Prostate gland (tissue), 2 donors: ENCODE data around the gene PLPPR2. TPM values are rescaled to one million over a fixed set of nuclear protein-coding genes. Genes with fewer than 3 reads are reported as not detected.
"Not testable (repeated sequence)": the region's sequence is repeated elsewhere in the genome, so short reads cannot be mapped to it uniquely, and the experiment has no call there.

Experiments
- DNase-seq: peaks from one replicate; pipeline ENCODE4 v3.0.0-alpha.2; 2019; ENCODE audit warnings: low spot score
- H3K27ac ChIP-seq, 2 donors: fragments of 200-600 bp; sonication (generic); 2 replicates each; pipeline ENCODE4 v1.5.1; 2017 to 2019
- H3K27me3 ChIP-seq: fragments of 200-600 bp; sonication (generic); replicated peaks from 2 replicates; pipeline ENCODE4 v1.5.1; 2019; ENCODE audit not compliant: insufficient read depth
- H3K36me3 ChIP-seq, 2 donors: fragments of 200-600 bp; sonication (generic); 1 replicate in 1 of 2; 2 replicates in 1 of 2; pipeline versions ENCODE4 v1.5.1 to v1.8.1; 2017 to 2019
- H3K4me1 ChIP-seq: fragments of 200-600 bp; sonication (generic); replicated peaks from 2 replicates; pipeline ENCODE4 v1.5.1; 2019
- H3K4me3 ChIP-seq, 2 donors: fragments of 200-600 bp; sonication (generic); 2 replicates each; pipeline ENCODE4 v1.5.1; 2017 to 2019
- H3K9me3 ChIP-seq: fragments of 200-600 bp; sonication (generic); 2 replicates; pipeline ENCODE4 v1.5.1; 2017
- POLR2A ChIP-seq: fragments of 450-650 bp; IDR thresholded peaks from one replicate; pipeline ENCODE4 v1.6.1; 2016; ENCODE audit warnings: antibody characterized with exemption, mild to moderate bottlenecking
- POLR2AphosphoS5 ChIP-seq: sonication (generic); formaldehyde crosslinking; IDR thresholded peaks from one replicate; pipeline ENCODE4 v1.6.1; 2017; ENCODE audit warnings: antibody characterized with exemption
- WGBS: methylation state at CpG from one replicate; pipeline ENCODE4 v1.1.5; 2018; 5-methylcytosine and 5-hydroxymethylcytosine counted together
- intact Hi-C: fragments of 100-400 bp; cut with DNase I; formaldehyde crosslinking; loops from one replicate; pipeline ENCODE4 v1.14.2; 2022
- total RNA-seq, 2 donors: library from RNA; depleted of rRNA; stranded (reverse); fragments of >200 nt; gene quantifications; one replicate each; pipeline ENCODE4 v1.1.0, GENCODE V29; 2016
- TF ChIP-seq, protein P1 (sequence below), 4 experiments: fragments of 200-600 bp in 2 of 4; fragments of 450-650 bp in 2 of 4; sonication (generic) in 2 of 4; IDR thresholded peaks; 1 replicate in 3 of 4; 2 replicates in 1 of 4; pipeline ENCODE4 v1.5.1; 2016 to 2019; ENCODE audit warnings: antibody characterized with exemption in 4 of 4, mild to moderate bottlenecking in 2 of 4, moderate library complexity in 2 of 4

Gene PLPPR2
- total RNA-seq, 2 donors from 2014 or later: 33.9 to 86.1 TPM

DNA sequence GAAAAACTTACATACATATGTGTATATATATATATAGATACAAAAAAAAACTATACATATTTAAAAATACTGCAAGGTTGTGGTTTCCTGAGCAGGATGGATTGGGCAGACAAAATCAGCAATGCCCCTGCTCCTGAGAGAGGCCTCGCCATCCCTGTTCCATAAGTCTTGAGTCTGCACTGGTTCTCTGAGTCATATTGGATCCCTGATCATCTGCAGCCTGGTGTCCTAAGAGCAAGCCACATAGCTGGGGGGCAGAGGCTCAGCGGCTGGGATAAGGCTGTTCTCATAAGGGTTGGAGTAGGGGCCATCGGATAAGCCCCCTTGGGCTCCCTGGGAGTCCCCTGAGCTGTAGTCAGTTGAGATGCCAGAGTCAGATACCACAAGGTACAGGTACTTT lies 22.5 kb downstream of the PLPPR2 start:
- TF ChIP-seq, protein P1, sequence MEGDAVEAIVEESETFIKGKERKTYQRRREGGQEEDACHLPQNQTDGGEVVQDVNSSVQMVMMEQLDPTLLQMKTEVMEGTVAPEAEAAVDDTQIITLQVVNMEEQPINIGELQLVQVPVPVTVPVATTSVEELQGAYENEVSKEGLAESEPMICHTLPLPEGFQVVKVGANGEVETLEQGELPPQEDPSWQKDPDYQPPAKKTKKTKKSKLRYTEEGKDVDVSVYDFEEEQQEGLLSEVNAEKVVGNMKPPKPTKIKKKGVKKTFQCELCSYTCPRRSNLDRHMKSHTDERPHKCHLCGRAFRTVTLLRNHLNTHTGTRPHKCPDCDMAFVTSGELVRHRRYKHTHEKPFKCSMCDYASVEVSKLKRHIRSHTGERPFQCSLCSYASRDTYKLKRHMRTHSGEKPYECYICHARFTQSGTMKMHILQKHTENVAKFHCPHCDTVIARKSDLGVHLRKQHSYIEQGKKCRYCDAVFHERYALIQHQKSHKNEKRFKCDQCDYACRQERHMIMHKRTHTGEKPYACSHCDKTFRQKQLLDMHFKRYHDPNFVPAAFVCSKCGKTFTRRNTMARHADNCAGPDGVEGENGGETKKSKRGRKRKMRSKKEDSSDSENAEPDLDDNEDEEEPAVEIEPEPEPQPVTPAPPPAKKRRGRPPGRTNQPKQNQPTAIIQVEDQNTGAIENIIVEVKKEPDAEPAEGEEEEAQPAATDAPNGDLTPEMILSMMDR (IDR thresholded peaks at IDR 0.05): no peak
- TF ChIP-seq POLR2A (no peak), POLR2AphosphoS5 (no peak)
- peaks cover 15% of the 10 kb centered on the region for H3K4me1 ChIP-seq
- no peaks in the 10 kb centered on the region for H3K27me3 ChIP-seq
- H3K27ac ChIP-seq: peak overlapping the region; percentile 60 to 94
- intact Hi-C loops: loop anchor here (2.0 to 5.0 kb wide), 2 partner anchors 40 to 83 kb away; partner anchors contain the start of gene RAB3D
- H3K36me3 ChIP-seq: no peaks in the 10 kb centered on the region
- WGBS: 96% methylated on average over 3 of the region's 3 CpGs
- no peaks in the 10 kb centered on the region for H3K9me3 ChIP-seq
- no peak for DNase-seq
- H3K4me3 ChIP-seq: no peak overlapping the region

DNA sequence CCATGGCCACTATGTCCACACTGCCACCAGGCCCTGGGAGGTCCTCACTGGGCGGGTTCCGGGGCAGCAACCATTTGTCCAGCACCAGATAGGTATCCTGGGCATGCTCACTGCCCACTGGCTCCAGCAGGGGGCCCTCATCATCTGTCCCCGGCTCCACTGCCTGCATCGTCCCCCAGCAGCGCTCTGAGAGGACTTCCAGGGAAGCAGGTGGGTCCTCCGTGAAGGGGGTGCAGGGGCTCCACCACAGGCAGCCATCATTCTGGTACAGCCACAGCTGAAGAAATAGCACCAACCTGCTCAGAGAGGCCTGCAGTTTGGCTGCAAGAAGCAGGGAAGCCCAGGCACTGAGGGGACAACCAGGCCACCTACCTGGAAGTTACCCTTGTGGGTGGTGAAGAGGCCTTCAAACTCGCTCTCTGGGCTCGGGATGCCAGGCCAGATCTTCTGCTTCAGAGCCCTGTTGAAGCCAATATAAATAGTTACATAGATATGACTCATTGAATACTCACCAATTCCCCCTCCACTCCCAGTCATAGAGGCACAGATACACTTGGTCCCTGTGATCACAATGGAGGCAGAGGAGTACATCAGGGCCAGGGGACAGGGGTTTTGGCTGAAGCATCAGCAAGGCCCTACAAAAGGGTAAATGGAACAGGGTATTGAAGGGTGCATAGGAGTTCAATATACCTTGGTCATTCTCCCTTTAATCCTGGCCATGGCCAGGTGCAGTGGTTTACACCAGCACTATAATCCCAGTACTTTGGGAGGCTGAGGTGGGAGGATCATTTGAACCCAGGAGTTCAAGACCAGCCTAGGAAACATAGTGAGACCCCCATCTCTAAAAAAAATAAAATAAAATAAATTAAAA lies 23.3 kb downstream of the PLPPR2 start:
- Histone ChIP-seq H3K36me3 (no peaks in the 10 kb centered on the region), H3K4me1 (peaks cover 15% of the 10 kb centered on the region), H3K27me3 (no peaks in the 10 kb centered on the region), H3K27ac (peak overlapping the region; percentile 60 to 94), H3K9me3 (no peaks in the 10 kb centered on the region), H3K4me3 (no peak overlapping the region)
- TF ChIP-seq POLR2AphosphoS5 (peak; percentile 81), POLR2A (peak; percentile 30)
- TF ChIP-seq, protein P1 (IDR thresholded peaks at IDR 0.05): peak in 2 of 4 experiments; percentile 32 to 38
- DNase-seq: peak; percentile 57
- WGBS: 24% methylated on average over 4 of the region's 8 CpGs
- intact Hi-C loops: loop anchor here (5.0 kb wide), 1 partner anchor 41 kb away; the partner anchor contains the start of gene RAB3D

DNA sequence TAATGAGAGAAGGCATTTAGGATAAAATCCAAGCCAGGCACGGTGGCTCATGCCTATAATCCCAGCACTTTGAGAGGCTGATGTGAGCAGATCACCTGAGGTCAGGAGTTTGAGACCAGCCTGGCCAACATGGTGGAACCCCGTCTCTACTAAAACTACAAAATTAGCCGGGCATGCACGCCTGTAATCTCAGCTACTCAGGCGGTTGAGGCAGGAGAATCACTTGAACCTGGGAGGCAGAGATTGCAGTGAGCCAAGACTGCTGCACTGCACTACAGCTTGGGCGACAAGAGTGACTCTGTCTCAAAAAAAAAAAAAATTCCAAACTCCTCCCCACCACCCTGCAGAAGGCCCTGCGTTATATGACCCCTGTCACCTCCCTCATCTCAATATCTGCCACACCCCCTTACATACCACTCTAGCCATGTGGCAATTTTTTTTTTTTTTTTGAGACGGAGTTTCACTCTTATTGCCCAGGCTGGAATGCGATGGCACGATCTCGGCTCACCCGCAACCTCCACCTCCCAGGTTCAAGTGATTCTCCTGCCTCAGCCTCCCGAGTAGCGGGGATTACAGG lies 24.1 kb downstream of the PLPPR2 start:
- H3K27ac ChIP-seq: peak overlapping the region; percentile 60 to 94

DNA sequence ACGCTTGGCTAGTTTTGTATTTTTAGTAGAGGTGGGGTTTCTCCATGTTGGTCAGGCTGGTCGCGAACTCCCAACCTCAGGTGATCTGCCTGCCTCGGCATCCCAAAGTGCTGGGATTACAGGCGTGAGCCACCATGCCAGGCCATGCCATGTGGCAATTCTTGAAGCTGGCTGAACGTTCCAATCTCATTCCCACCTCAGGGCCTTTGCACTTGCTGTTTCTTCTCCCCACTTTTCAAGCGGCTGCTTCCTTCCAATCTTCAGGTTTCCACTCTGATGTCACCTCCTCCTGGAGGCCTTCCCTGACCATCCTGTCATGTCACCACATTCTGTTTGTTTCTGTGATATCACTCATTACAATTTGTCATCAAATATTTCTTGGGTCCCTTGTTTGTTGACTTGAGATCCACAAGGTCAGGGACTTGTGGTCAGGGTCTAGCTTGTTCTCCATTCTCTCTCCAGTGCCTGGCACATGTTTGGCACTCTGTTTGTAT lies 24.7 kb downstream of the PLPPR2 start:
- DNase-seq: no peak
- 92% methylated on average over 7 of the region's 7 CpGs for WGBS
- TF ChIP-seq, protein P1 (IDR thresholded peaks at IDR 0.05): no peak
- TF ChIP-seq POLR2A: no peak
- no peak for TF ChIP-seq POLR2AphosphoS5
- Histone ChIP-seq H3K27me3 (no peaks in the 10 kb centered on the region), H3K9me3 (no peaks in the 10 kb centered on the region), H3K27ac (peak overlapping the region; percentile 87 to 91), H3K4me3 (peak overlapping the region in 1 of 2 donors; percentile 41), H3K4me1 (peaks cover 22% of the 10 kb centered on the region), H3K36me3 (no peaks in the 10 kb centered on the region)
- intact Hi-C loops: loop anchor here (2.0 to 10.0 kb wide), 3 partner anchors 43 to 205 kb away; partner anchors contain the start of genes ODAD3, PRKCSH and RAB3D

More for the DNA sequence above, 24.1 kb downstream of the PLPPR2 start:
- H3K4me3 ChIP-seq, H3K27me3 ChIP-seq, DNase-seq, H3K36me3 ChIP-seq, H3K9me3 ChIP-seq: not testable (repeated sequence)
- H3K4me1 ChIP-seq: peaks cover 22% of the 10 kb centered on the region
- 92% methylated on average over 14 of the region's 14 CpGs for WGBS
- intact Hi-C loops: loop anchor here (5.0 kb wide), 1 partner anchor 42 kb away; the partner anchor contains the start of gene RAB3D
